HepG2 (cell line): ENCODE results near the gene FIBP. TPM values are rescaled to one million over a fixed set of nuclear protein-coding genes. Genes with fewer than 3 reads are reported as not detected.

Experiments
- DR1 ChIP-seq: sonication (generic); formaldehyde crosslinking; IDR thresholded peaks from 2 replicates; pipeline ENCODE4 v1.8.0; 2021; ENCODE audit warnings: mild to moderate bottlenecking, missing genetic modification reagents, inconsistent platforms
- HNF4G ChIP-seq, 2 experiments: sonication (generic) in 1 of 2; formaldehyde crosslinking in 1 of 2; IDR thresholded peaks; 2 replicates each; pipeline versions ENCODE4 v1.4.0 to v1.6.1; 2011 to 2020; ENCODE audit warnings: borderline replicate concordance in 2 of 2, low read depth in 2 of 2, mild to moderate bottlenecking in 2 of 2, low read length in 1 of 2, missing genetic modification reagents in 1 of 2, moderate library complexity in 1 of 2
- JARID2 ChIP-seq: sonication (generic); formaldehyde crosslinking; IDR thresholded peaks from 2 replicates; pipeline ENCODE4 v1.8.1; 2023; ENCODE audit warnings: missing genetic modification reagents, inconsistent platforms; ENCODE audit not compliant: insufficient replicate concordance
- MEF2D ChIP-seq: sonication (generic); formaldehyde crosslinking; IDR thresholded peaks from 2 replicates; pipeline ENCODE4 v1.5.1; 2020; ENCODE audit warnings: mild to moderate bottlenecking, missing genetic modification reagents
- PLRG1 ChIP-seq: fragments of 450-650 bp; conservative IDR thresholded peaks from 2 replicates; pipeline ENCODE4 v1.6.1; 2016
- ZNF496 ChIP-seq: sonication (generic); formaldehyde crosslinking; IDR thresholded peaks from 2 replicates; pipeline ENCODE4 v1.8.1; 2023; ENCODE audit warnings: mild to moderate bottlenecking, moderate library complexity, missing genetic modification reagents; ENCODE audit not compliant: insufficient replicate concordance
- polyA plus RNA-seq, 8 experiments: library from polyadenylated mRNA; depleted of rRNA in 3 of 8; stranded (reverse) in 7 of 8; unstranded in 1 of 8; fragments of >200 nt; fragmentation: Illumina TruSeq in 4 of 8; extraction: Trizol in 4 of 8; gene quantifications; 2 replicates each; pipeline versions ENCODE4 v1.2.1 to v1.2.3, GENCODE V29; 2011 to 2016; ENCODE audit warnings: low read depth in 4 of 8, missing spikeins in 1 of 8, mixed read lengths in 1 of 8; ENCODE audit not compliant: insufficient read depth in 1 of 8
- total RNA-seq, 5 experiments: library from RNA; depleted of rRNA; stranded (reverse); fragments of >200 nt; fragmentation: Illumina TruSeq; extraction: Trizol; gene quantifications; 2 replicates each; pipeline ENCODE4 v1.2.3, GENCODE V29; 2016; ENCODE audit warnings: low read depth in 1 of 5
- TF ChIP-seq, protein P1 (sequence below): sonication (generic); formaldehyde crosslinking; conservative IDR thresholded peaks from 2 replicates; pipeline ENCODE4 v1.4.0; 2020; ENCODE audit warnings: mild to moderate bottlenecking, missing genetic modification reagents, moderate library complexity
- TF ChIP-seq, protein P2 (sequence below): sonication (generic); formaldehyde crosslinking; IDR thresholded peaks from 2 replicates; pipeline ENCODE4 v1.4.0; 2020; ENCODE audit warnings: missing genetic modification reagents
- TF ChIP-seq, protein P3 (sequence below): sonication (generic); formaldehyde crosslinking; IDR thresholded peaks from 2 replicates; pipeline ENCODE4 v1.4.0; 2020; ENCODE audit warnings: missing genetic modification reagents
- TF ChIP-seq, protein P4 (sequence below): sonication (generic); formaldehyde crosslinking; IDR thresholded peaks from 2 replicates; pipeline ENCODE4 v1.5.0; 2020; ENCODE audit warnings: missing genetic modification reagents
- TF ChIP-seq, protein P5 (sequence below): sonication (generic); formaldehyde crosslinking; IDR thresholded peaks from 2 replicates; pipeline ENCODE4 v1.4.0; 2020; ENCODE audit warnings: missing genetic modification reagents
- TF ChIP-seq, protein P6 (sequence below): sonication (generic); formaldehyde crosslinking; IDR thresholded peaks from 2 replicates; pipeline ENCODE4 v1.5.1; 2020; ENCODE audit warnings: missing genetic modification reagents, mild to moderate bottlenecking, borderline replicate concordance

The FIBP gene
- total and polyA plus RNA-seq, 2 of the 13 experiments (the other 11 are each of a cell fraction or from before 2014, with no cell fraction given): 42.9 to 62.1 TPM

DNA sequence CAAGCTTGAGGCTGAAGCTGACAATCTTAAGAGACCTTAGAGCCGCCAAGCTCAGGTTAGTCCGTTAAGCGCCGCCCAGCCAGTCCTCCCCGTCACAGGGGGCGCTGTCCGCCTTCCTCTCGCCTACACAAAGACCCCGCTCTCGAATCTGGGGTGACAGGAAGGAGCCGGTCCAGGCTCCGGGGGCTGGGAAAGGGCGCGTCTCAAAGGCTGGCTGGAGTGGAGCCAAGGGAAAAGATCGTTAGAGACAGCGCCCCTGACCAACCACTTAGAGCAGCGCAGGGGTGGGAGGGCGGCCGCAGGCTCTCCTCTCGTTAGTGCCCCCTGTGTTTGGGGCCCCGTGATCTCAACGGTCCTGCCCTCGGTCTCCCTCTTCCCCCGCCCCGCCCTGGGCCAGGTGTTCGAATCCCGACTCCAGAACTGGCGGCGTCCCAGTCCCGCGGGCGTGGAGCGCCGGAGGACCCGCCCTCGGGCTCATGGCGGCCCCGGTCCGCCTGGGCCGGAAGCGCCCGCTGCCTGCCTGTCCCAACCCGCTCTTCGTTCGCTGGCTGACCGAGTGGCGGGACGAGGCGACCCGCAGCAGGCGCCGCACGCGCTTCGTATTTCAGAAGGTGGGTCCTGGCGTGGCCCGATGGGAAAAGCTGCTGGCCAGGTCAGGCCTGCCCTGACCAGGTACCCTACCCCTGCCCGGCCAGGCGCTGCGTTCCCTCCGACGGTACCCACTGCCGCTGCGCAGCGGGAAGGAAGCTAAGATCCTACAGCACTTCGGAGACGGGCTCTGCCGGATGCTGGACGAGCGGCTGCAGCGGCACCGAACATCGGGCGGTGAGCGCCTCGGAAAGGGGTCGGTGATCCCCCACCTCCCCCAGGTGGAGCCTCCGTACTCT lies 27.8 kb downstream of the FIBP start, which contains the start of gene MUS81 (continued):
- TF ChIP-seq, protein P1, sequence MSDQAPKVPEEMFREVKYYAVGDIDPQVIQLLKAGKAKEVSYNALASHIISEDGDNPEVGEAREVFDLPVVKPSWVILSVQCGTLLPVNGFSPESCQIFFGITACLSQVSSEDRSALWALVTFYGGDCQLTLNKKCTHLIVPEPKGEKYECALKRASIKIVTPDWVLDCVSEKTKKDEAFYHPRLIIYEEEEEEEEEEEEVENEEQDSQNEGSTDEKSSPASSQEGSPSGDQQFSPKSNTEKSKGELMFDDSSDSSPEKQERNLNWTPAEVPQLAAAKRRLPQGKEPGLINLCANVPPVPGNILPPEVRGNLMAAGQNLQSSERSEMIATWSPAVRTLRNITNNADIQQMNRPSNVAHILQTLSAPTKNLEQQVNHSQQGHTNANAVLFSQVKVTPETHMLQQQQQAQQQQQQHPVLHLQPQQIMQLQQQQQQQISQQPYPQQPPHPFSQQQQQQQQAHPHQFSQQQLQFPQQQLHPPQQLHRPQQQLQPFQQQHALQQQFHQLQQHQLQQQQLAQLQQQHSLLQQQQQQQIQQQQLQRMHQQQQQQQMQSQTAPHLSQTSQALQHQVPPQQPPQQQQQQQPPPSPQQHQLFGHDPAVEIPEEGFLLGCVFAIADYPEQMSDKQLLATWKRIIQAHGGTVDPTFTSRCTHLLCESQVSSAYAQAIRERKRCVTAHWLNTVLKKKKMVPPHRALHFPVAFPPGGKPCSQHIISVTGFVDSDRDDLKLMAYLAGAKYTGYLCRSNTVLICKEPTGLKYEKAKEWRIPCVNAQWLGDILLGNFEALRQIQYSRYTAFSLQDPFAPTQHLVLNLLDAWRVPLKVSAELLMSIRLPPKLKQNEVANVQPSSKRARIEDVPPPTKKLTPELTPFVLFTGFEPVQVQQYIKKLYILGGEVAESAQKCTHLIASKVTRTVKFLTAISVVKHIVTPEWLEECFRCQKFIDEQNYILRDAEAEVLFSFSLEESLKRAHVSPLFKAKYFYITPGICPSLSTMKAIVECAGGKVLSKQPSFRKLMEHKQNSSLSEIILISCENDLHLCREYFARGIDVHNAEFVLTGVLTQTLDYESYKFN (CRISPR knock-in tag): peak; percentile 35; the same call in 1 of the 2 replicates
- TF ChIP-seq, protein P2, sequence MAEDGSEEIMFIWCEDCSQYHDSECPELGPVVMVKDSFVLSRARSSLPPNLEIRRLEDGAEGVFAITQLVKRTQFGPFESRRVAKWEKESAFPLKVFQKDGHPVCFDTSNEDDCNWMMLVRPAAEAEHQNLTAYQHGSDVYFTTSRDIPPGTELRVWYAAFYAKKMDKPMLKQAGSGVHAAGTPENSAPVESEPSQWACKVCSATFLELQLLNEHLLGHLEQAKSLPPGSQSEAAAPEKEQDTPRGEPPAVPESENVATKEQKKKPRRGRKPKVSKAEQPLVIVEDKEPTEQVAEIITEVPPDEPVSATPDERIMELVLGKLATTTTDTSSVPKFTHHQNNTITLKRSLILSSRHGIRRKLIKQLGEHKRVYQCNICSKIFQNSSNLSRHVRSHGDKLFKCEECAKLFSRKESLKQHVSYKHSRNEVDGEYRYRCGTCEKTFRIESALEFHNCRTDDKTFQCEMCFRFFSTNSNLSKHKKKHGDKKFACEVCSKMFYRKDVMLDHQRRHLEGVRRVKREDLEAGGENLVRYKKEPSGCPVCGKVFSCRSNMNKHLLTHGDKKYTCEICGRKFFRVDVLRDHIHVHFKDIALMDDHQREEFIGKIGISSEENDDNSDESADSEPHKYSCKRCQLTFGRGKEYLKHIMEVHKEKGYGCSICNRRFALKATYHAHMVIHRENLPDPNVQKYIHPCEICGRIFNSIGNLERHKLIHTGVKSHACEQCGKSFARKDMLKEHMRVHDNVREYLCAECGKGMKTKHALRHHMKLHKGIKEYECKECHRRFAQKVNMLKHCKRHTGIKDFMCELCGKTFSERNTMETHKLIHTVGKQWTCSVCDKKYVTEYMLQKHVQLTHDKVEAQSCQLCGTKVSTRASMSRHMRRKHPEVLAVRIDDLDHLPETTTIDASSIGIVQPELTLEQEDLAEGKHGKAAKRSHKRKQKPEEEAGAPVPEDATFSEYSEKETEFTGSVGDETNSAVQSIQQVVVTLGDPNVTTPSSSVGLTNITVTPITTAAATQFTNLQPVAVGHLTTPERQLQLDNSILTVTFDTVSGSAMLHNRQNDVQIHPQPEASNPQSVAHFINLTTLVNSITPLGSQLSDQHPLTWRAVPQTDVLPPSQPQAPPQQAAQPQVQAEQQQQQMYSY (CRISPR knock-in tag): peak; percentile 91
- TF ChIP-seq HNF4G (IDR thresholded peaks at IDR 0.05; ENCODE audit: borderline replicate concordance, low read depth, low read length) (no peak), HNF4G (CRISPR knock-in tag; IDR thresholded peaks at IDR 0.05; ENCODE audit: borderline replicate concordance, low read depth) (no peak; the same call in 1 of the 2 replicates), DR1 (CRISPR knock-in tag) (peak; percentile 70; the same call in 1 of the 2 replicates), MEF2D (CRISPR knock-in tag) (peak; percentile 53; the same call in 1 of the 2 replicates), ZNF496 (CRISPR knock-in tag) (no peak), JARID2 (CRISPR knock-in tag) (peak; percentile 71), PLRG1 (no peak)
- TF ChIP-seq, protein P3, sequence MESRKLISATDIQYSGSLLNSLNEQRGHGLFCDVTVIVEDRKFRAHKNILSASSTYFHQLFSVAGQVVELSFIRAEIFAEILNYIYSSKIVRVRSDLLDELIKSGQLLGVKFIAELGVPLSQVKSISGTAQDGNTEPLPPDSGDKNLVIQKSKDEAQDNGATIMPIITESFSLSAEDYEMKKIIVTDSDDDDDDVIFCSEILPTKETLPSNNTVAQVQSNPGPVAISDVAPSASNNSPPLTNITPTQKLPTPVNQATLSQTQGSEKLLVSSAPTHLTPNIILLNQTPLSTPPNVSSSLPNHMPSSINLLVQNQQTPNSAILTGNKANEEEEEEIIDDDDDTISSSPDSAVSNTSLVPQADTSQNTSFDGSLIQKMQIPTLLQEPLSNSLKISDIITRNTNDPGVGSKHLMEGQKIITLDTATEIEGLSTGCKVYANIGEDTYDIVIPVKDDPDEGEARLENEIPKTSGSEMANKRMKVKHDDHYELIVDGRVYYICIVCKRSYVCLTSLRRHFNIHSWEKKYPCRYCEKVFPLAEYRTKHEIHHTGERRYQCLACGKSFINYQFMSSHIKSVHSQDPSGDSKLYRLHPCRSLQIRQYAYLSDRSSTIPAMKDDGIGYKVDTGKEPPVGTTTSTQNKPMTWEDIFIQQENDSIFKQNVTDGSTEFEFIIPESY (CRISPR knock-in tag): peak; percentile 66
- TF ChIP-seq, protein P4, sequence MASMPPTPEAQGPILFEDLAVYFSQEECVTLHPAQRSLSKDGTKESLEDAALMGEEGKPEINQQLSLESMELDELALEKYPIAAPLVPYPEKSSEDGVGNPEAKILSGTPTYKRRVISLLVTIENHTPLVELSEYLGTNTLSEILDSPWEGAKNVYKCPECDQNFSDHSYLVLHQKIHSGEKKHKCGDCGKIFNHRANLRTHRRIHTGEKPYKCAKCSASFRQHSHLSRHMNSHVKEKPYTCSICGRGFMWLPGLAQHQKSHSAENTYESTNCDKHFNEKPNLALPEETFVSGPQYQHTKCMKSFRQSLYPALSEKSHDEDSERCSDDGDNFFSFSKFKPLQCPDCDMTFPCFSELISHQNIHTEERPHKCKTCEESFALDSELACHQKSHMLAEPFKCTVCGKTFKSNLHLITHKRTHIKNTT (CRISPR knock-in tag): no peak
- TF ChIP-seq, protein P5, sequence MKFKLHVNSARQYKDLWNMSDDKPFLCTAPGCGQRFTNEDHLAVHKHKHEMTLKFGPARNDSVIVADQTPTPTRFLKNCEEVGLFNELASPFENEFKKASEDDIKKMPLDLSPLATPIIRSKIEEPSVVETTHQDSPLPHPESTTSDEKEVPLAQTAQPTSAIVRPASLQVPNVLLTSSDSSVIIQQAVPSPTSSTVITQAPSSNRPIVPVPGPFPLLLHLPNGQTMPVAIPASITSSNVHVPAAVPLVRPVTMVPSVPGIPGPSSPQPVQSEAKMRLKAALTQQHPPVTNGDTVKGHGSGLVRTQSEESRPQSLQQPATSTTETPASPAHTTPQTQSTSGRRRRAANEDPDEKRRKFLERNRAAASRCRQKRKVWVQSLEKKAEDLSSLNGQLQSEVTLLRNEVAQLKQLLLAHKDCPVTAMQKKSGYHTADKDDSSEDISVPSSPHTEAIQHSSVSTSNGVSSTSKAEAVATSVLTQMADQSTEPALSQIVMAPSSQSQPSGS (CRISPR knock-in tag): 0 out of 2 replicates have a peak, but pooled peaks have one; percentile 55
- TF ChIP-seq, protein P6, sequence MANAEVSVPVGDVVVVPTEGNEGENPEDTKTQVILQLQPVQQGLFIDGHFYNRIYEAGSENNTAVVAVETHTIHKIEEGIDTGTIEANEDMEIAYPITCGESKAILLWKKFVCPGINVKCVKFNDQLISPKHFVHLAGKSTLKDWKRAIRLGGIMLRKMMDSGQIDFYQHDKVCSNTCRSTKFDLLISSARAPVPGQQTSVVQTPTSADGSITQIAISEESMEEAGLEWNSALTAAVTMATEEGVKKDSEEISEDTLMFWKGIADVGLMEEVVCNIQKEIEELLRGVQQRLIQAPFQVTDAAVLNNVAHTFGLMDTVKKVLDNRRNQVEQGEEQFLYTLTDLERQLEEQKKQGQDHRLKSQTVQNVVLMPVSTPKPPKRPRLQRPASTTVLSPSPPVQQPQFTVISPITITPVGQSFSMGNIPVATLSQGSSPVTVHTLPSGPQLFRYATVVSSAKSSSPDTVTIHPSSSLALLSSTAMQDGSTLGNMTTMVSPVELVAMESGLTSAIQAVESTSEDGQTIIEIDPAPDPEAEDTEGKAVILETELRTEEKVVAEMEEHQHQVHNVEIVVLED (CRISPR knock-in tag): no peak; the same call in 1 of the 2 replicates
